Dermis microvascular lymphatic vessel endothelial cell (primary cell): Measurements from ENCODE around the gene DHX34. TPM values are rescaled to one million over a fixed set of nuclear protein-coding genes. Genes with fewer than 3 reads are reported as not detected.
"Not testable (repeated sequence)": the region's sequence is repeated elsewhere in the genome, so short reads cannot be mapped to it uniquely, and the experiment has no call there.

ENCODE experiments used
- DNase-seq, 2 donors: peaks; one replicate each; pipeline versions ENCODE4 v3.0.0 to v3.0.0-alpha.2; 2010; ENCODE audit warnings: low read depth in 2 of 2
- total RNA-seq: library from RNA; depleted of rRNA; stranded (reverse); fragments of >200 nt; gene quantifications from 2 replicates; pipeline ENCODE4 v1.2.1, GENCODE V29; 2014

The DHX34 gene
- total RNA-seq, 1 donor from 2014 or later = 5.0 TPM

GRCh38 chr19:47387623-47388022 lies 38.5 kb downstream of the DHX34 start:
- not testable (repeated sequence) for DNase-seq

GRCh38 chr19:47388721-47389120 lies 39.6 kb downstream of the DHX34 start:
- not testable (repeated sequence) for DNase-seq

GRCh38 chr19:47389150-47389556 lies 40.0 kb downstream of the DHX34 start:
- DNase-seq = no peak

GRCh38 chr19:47390533-47391488 lies 41.7 kb downstream of the DHX34 start:
- DNase-seq = no peak

- DNase-seq = peak; percentile 55 to 72
Observed at GRCh38 chr19:47391510-47392223, 42.6 kb downstream of the DHX34 start.

GRCh38 chr19:47398707-47399597 lies 49.8 kb downstream of the DHX34 start:
- no peak for DNase-seq

GRCh38 chr19:47402504-47402903 lies 53.4 kb downstream of the DHX34 start:
- DNase-seq = no peak

- no peak for DNase-seq
Observed at GRCh38 chr19:47404334-47405196, 55.5 kb downstream of the DHX34 start.

- DNase-seq = no peak
Observed at GRCh38 chr19:47405197-47405550, 56.1 kb downstream of the DHX34 start.

- DNase-seq = no peak
Observed at GRCh38 chr19:47405854-47406417, 56.8 kb downstream of the DHX34 start.

GRCh38 chr19:47406711-47407416 lies 57.7 kb downstream of the DHX34 start:
- peak in 1 of 2 donors; percentile 40 for DNase-seq

- DNase-seq = no peak
Observed at GRCh38 chr19:47407417-47407774, 58.3 kb downstream of the DHX34 start.

- no peak for DNase-seq
Observed at GRCh38 chr19:47408156-47408938, 59.2 kb downstream of the DHX34 start.

GRCh38 chr19:47411101-47411500 lies 62.0 kb downstream of the DHX34 start:
- DNase-seq = no peak

GRCh38 chr19:47411696-47412095 lies 62.6 kb downstream of the DHX34 start:
- DNase-seq = not testable (repeated sequence)

GRCh38 chr19:47413941-47414340 lies 64.8 kb downstream of the DHX34 start:
- no peak for DNase-seq

GRCh38 chr19:47414469-47414868 lies 65.4 kb downstream of the DHX34 start:
- peak; percentile 26 to 57 for DNase-seq

- DNase-seq = no peak
Observed at GRCh38 chr19:47415953-47416642, 67.0 kb downstream of the DHX34 start.
